Colon (tissue), 2 donors: ENCODE measurements around the gene P2RY6.

Source experiments
- FAIRE-seq: peaks from 2 replicates; lab custom pipeline; 2012; peaks lifted over from hg19 to GRCh38; lab: Jason Lieb, UNC
- donor health status: control.
- donor health status: control.

Gene P2RY6

GRCh38 chr11:73318501-73319011 lies 46.4 kb downstream of the P2RY6 start:
- FAIRE-seq: no peak

GRCh38 chr11:73320763-73321603 lies 48.8 kb downstream of the P2RY6 start:
- FAIRE-seq: no peak

- no peak for FAIRE-seq
These were observed 49.7 kb downstream of the P2RY6 start for GRCh38 chr11:73321604-73322381.

GRCh38 chr11:73322382-73323306 lies 50.5 kb downstream of the P2RY6 start:
- FAIRE-seq: no peak

GRCh38 chr11:73323464-73323863 lies 51.3 kb downstream of the P2RY6 start:
- FAIRE-seq: no peak

- FAIRE-seq: no peak
These were observed 52.0 kb downstream of the P2RY6 start for GRCh38 chr11:73324116-73324515.

GRCh38 chr11:73324665-73325035 lies 52.5 kb downstream of the P2RY6 start:
- no peak for FAIRE-seq

GRCh38 chr11:73325036-73325981 lies 53.2 kb downstream of the P2RY6 start:
- no peak for FAIRE-seq

GRCh38 chr11:73326929-73327811 lies 55.0 kb downstream of the P2RY6 start:
- FAIRE-seq: no peak

- FAIRE-seq: no peak
These were observed 55.8 kb downstream of the P2RY6 start for GRCh38 chr11:73327812-73328364.

- FAIRE-seq: no peak
These were observed 58.5 kb downstream of the P2RY6 start for GRCh38 chr11:73330569-73331093.

GRCh38 chr11:73331138-73331916 lies 59.2 kb downstream of the P2RY6 start:
- FAIRE-seq: no peak

GRCh38 chr11:73333173-73333572 lies 61.0 kb downstream of the P2RY6 start:
- no peak for FAIRE-seq

GRCh38 chr11:73333640-73334383 lies 61.7 kb downstream of the P2RY6 start:
- no peak for FAIRE-seq

- no peak for FAIRE-seq
These were observed 62.5 kb downstream of the P2RY6 start for GRCh38 chr11:73334384-73335203.

- FAIRE-seq: no peak
These were observed 63.2 kb downstream of the P2RY6 start for GRCh38 chr11:73335204-73335923.
